HG03432 (cell line): ENCODE data around the gene FBH1.
"Not testable (repeated sequence)": the region's sequence is repeated elsewhere in the genome, so short reads cannot be mapped to it uniquely, and the experiment has no call there.

Experiments used
- ATAC-seq: cut with Tn5 transposase; IDR thresholded peaks from one replicate; pipeline ENCODE4 v1.9.1; 2021; ENCODE audit warnings: mild to moderate bottlenecking, moderate library complexity; ENCODE audit not compliant: unreplicated experiment

Gene FBH1

DNA sequence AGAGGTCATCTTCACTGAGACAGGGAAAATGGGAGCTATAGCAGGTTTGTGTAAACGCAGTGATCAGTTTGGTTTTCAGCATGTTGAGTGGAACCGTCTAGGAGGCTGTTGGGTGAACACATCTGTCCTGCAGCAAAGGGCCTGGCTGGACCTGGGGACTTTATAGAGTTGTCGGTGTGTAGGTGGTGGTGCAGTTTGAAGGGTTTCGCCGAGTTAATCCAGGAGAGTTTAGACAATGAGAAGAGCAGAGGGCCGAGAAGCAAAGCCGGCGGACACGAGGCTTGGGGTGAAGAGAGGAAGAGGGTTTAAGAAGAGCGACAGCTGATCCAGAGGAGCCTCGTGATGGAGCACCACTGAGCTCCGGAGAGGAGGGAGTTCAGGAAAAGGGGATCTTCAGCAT, 48.2 kb downstream of the FBH1 start:
- ATAC-seq: no peak

DNA sequence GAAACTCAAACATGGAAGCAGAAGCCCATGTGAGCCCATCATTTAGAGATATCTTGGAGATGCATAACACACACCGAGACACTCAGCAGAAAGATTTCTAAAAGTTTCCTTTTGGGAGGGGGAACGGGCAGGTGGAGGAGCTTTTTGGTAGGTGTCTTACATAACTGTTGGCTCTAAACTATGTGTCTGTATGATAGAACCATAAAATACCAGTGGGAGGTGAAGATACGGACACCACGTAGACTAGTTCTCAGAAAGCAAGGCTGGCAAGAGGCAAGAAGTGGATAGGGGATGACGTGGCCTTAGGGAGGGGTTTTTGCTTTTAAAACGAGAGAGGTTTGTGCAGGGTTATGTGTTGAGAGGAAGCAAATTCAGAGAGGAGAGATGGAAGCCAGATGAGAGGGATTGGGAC, 50.8 kb downstream of the FBH1 start:
- ATAC-seq: no peak

DNA sequence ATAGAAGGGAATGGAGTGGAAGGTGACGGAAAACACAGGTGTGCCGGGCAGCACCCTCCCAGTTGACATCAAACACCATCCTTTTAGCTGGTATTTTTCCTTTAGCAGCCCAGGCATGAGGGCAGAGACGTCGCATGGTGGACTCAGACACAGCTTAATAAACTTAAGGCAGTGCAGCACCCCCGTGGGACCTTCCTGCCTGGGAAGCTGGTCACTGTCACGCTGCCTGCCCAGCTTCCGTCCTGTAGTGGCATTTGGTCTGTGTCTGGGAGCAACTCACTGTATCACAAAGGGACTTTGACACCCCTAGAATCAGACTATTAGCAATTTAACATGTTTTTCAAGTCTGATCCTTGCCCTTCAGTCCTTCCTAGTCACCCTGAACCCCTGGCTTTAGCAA, 51.5 kb downstream of the FBH1 start:
- no peak for ATAC-seq

DNA sequence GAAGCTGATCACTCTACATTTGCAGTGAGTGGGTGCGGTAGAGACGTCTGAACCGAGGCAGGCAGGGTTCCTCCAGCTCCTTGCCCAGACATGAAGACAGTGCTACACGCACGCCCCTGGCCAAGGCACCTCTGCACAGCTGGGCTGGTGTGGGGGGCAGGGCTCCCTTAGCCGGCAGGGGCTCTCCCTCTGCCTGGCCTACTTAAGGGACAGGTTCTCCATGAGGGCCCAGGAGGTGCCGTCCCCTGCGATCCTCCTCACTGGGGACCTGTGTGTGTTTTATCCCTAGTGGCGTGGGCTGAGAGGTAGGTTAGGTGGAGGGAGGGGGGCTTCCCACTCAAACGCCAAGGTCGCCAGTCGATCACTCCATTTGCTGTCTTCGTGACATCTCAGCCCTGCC, 52.0 kb downstream of the FBH1 start:
- ATAC-seq: no peak

DNA sequence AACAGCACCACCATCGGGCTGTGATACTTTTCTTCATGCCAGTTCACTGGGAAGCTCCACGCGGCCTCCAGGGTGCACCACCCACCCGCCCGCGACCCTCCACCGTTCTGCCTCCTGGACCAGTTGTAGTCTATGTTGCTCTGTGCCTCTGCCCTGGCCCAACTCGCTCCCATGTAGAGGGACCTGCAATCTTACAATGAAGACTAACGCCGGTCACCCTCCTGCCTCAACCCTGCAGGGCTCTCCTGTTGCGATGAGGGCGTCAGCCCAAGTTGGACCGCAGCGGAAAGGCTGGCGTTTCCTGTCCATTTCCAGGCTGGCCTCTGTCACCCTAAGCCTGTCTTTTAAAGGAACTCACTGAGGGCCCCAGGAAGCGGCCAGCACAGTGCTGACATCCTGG, 52.4 kb downstream of the FBH1 start:
- no peak for ATAC-seq

DNA sequence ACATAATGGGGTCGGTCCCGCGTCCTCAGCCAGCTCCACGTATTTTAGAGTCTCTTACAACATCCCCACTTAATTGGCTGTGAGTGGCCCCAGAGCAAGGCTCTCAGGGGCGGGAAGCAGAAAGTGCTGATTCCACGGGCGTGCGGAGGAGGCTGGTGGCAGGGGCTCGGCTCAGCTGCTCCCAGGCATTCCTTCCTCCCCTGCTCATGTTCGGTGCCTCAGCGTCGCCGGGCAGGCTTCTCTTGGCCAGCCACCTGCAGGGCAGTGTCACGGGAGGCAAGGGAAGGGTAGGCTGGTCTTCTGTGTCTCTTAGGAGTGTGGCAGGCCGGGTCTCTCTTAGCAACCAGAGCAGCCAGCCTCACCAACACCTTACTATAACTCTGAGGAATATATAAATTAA, 53.5 kb downstream of the FBH1 start:
- ATAC-seq: no peak

DNA sequence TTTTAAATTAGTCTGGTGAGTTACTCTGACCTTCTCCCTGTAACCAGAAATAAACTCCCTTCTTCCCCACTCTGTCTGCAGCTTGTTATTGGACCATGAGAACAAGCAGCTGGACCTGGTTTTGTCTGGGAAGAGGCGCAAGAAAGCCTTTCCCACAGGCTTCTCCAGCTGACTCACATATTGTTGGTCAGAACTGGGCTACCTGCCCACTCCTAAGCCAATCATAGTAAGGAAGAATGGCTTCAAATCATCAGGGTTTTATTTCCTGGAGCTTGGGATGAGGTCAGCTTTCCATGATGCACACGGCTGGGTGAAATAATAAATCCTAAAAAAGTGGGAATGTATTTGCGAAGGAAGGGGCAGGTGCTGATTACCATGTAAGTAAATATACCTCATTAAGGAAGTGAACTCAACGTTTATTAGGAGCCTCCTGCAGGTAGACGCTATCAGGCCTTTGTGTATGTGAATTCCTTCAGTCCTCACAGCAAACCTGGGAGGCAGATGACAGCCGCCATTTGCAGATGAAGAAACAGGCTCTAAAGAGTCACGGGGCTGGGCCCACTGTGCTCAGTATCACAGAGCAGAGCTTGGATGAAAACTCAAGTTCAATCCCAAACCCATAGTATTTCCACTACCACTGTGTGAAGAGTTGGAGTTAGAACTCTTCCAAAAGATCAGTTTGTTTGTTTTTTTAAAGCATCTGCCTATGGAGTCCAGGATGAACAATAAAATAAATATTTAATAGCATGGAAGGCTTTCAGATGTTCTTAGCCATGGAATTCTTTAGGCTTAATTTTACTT, 54.5 kb downstream of the FBH1 start:
- no peak for ATAC-seq

DNA sequence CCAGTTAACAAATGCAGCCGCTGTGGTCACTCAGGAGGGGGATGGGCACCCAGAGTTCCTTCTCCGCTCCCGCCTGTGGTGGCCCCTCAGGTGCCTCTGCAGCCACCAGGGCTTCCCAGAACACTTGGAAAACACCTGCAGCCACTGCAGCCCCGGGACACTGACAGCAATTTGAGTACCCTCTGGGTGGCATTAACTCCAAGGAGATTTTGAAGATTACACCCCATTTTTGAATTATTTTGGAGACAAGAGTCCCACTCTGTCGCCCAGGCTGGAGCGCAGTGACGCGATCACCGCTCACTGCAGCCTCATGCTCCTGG, 55.1 kb downstream of the FBH1 start:
- no peak for ATAC-seq

DNA sequence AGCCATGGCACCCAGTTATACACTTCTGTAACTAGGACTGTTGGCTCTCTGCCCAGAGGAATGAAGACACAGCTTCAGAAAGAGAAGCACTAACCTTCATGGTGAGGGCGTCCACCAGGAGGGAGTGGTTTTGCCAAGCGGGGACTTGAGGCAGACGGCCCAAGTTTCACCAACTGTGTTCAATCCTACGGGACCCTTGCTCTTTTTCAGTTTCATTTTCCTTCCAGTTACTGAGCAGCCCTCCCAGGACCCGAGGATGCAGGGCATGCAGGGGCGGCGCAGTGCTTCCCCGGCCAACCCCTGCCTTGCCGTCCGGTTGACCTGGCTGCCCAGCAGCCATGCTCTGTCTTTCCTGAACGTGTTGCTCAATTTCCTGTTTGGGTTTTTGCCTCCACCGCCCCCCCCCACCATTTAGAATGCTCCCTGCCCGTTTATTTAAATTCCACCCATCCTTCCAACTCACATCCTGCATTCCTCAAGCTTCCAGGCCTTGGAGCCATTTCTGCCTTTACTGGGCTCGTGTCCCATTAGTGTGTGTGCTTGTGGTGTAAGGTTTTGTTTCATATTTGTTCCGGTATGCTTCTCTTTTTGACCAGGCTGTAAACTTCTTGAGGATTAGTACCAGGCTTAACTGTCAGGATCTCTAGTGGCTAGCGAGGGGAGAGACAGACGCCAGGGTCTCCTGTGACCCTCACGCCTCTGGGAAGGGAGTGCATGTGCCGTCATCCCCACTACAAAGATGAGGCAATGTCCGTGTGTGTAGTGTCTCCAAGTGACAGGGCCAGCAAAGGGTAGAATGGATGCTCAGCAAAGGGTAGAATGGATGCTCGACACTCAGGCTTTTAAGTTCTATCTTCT, 55.7 kb downstream of the FBH1 start:
- no peak for ATAC-seq

DNA sequence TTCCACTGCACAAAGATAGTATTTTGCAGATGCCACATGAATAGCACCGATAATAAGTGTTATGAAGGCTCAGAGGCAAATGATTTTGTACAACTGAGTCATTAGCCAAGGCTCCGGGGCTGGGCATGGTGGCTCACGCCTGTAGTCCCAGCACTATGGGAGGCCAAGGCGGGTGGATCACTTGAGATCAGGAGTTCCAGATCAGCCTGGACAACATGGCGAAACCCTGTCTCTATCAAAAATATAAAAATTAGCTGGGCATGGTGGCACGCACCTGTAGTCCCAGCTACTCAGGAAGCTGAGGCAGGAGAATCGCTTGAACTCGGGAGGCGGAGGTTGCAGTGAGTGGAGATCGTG, 56.4 kb downstream of the FBH1 start:
- ATAC-seq: not testable (repeated sequence)

DNA sequence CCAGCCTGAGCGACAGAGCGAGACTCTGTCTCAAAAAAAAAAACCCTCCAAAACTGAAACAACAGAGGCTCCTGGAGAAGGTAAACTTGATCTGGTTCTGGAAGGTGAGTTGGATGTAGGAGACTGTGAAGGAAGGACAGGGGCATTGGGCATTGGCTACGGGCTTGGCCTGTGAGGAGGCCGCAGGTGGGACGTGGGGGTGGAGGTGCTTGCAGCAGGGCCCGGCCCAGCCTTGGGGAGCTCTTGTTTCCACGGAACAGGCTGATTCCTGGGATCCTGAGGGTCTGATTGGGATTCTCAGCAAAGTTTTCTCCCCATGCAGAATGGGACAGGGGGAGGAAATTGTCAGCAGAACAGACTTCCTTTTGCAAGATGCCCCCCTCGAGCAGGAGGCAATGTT, 56.7 kb downstream of the FBH1 start:
- ATAC-seq: no peak

DNA sequence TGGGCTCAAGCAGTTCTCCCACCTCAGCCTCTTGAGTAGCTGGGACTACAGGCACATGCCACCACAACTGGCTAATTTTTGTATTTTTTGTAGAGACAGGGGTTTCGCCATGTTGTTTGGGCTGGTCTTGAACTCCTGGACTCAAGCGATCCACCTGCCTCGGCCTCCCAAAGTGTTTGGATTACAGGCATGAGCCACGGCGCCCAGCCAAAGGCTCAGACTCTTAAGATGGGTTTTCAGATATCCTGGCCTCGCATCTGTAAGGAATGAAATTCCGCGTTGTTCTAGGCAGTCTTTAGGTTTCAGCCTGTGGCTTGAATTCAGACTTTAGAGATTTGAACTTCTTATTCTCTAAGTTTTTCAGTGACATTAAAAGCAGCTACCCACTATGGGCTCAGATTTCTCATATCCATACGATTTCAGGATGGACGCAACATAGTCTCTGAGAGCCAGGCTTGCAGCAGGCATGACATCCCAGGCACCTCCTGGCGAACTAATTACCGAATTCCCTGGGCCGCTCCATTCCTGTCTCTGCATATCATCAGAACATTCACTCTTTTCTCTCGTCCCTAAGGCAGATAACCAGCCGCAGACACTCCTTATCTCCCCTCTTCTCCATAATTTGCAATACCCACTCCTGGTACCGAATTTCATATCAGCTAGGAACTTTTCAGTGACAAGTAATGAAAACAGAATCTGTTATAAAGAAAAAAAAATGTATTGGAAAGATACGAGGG, 57.6 kb downstream of the FBH1 start:
- no peak for ATAC-seq

DNA sequence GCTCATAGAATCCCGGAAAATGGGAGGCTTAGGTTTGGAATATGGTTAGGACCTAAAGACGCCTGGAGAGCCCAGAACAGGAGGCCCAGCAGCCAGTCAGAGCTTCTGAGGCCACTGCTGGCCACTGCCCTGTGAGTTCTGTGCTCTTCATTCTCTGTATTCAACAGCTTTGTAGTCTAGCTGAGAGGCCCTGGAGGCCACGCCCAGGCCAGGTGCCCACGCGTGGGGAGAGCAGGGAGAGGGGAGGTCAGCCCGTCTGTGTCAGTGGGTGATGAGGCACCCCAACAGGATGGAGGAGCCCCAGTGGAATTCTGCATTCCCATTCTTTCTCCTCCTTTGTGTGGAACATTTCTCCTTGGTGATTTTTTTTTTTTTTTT, 58.2 kb downstream of the FBH1 start:
- no peak for ATAC-seq

DNA sequence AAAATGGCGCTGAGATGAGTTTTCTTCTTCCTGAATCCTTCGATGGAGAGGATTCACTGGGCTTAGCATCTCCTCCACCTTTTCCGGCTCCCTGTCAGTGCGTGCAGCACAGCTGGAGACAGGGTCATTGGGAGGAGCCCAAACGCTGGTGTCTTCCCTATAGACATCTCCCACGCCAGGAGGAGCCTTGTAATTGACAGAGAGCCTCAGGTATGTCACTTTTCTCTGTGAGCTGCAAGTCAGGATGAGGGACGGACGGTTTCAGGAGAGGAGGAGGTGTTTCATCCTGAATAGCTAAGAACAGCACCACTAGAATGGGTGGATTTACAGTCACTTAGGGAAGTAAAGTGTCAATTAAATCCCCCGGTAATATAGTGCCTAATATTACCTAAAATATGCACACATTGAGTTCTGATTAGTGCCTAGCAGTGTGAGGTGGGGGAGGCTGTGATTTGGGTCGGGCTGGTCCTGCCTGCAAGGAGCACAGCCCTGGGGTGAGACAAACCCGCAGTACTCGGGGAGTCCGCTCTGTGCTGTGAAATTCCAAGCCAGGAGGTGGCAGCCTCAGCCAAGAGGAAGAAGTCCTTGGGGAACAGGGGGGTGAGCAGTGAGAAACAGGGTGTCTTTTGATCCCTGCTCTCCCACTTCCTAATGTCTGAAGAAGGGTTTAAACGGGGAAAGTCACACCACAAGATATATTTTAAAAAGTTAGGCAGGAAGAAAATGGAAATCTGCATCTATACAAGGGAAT, 59.1 kb downstream of the FBH1 start:
- ATAC-seq: no peak

DNA sequence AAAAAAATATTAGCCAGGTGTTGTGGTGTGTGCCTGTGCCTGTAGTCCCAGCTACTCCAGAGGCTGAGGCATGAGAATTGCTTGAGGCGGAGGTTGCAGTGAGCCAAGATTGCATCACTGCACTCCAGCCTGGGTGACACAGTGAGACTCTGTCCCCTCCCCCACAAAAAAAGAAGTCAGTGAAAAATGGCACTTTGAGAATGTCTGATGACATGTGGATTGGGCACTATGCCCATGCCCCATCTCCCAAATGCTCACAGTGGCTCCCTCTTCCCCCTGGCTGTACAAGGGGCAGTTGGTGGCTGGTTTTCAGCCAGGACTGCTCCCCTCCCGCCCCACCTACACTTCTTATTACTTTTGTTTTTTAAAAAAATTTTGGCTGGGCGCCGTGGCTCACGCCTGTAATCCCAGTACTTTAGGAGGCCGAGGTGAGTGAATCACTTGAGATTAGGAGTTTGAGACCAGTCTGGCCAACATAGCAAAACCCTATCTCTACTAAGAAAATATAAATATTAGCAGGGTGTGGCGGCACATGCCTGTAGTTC, 61.2 kb downstream of the FBH1 start:
- no peak for ATAC-seq

DNA sequence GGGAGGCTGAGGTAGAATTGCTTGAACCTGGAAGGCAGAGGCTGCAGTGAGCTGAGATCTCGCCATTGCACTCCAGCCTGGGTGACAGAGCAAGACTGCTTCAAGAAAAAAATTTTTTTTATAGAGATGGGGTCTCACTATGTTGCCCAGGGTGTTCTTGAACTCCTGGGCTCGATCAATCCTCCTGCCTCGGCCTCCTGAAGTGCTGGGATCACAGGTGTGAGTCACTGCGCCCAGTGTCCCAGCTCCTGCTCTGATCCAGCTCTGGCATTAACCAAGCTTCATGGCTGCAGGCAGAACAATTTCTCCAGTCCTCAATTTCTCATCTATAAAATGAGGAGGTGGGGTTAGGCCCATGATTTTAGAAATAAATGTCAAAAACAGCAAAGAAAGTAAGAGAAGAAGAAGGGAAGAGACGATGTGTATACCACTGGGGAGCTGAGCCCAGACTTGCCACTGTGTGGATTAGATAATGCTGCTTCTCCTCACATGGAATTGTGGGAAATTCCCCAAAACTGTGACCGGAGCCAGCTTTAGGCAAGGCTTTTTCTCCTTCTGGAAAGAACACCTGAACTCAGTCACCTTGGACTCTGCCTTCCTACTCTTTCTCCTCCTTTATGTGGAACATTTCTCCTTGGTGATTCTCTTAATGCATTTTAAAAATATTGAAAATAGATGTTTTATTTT, 61.8 kb downstream of the FBH1 start:
- ATAC-seq: no peak

DNA sequence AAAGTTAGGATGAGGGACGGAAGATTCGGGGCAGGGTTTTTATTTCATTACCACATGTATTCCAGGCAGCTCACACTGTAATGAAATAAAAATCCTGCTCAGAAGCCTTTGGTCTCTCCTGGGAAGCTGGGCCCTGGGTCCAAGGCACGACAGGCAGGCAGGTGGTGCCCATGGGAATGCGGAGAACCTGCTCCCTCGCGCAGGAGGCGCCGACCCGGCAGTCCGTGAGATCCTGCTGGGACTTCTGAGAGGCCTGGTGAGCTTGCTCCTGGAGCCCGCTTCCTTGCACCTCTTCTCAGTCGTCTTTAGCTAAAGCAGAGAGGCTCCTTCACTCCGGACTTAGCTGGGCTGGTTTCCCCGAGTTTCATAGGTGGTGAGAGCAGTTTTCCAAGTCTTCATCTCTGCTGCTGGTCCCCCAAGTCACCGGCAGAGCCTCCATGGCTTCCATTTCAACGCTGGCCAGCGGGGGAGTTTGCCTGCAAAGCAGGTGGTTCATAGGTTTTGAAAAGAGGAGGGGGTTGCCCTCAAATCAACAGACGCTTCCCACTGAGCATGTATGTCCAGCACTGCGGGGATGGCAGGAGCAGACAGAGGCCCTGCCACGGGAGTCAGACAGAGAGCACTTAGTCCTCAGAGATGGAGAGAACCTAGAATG, 62.8 kb downstream of the FBH1 start:
- no peak for ATAC-seq

DNA sequence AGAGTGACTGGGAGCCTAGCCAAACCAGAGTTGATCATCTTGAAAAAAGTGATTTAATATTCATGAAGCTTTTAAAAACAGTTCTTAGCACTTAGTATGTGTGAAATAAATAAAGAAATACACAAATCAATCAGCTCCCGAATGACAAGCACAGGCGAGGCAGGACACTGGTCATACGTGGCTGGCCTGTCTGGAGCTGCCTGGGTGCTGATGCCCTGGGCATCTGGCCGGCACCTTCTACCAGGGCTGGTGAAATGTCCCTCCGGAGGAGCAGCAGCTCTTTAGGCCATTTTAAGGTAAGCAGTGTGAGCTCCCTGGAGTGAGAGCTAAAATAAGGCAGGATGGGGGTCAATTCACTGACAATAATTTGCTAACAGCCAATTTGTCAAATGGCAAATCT, 63.6 kb downstream of the FBH1 start:
- no peak for ATAC-seq

DNA sequence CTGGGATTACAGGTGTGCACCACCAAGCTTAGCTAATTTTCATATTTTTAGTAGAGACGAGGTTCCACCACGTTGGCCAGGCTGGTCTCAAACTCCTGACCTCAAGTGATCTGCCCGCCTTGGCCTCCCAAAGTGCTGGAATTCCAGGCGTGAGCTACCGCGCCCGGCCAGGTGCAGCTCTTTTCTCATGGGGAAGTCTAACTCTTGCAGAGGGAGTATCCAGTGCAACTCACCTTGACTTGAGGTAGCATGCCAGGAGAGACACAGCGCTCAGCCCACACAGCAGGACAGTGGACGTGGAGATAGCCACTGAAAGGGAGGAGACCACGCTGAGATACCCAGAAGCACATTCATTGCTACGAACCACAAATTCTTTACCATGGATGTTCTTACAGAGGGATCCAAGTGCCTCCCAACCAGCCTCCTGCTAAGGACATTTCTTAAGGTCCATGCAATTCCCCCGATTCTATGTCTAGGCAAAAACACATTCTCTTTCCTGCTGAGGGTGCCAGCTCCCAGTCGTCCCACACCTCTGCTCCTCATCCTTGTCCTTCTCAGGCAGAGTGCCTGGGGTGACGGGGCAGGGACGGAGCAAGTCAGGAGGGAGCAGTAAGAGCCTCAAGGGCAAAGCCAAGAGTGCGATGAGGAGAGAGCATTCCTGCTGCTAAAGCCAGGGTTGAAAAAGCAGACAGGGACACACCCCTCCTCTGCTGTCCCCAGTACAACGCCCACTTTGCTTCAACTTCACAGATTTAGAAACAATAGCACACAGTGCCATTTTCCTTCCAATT, 66.3 kb downstream of the FBH1 start:
- no peak for ATAC-seq
